Fibroblast of lung (primary cell): ENCODE results near the gene MINK1. TPM values are rescaled to one million over a fixed set of nuclear protein-coding genes. Genes with fewer than 3 reads are reported as not detected.

ENCODE experiments used
- DNase-seq, 2 donors: peaks; one replicate each; pipeline versions ENCODE4 v3.0.0 to v3.0.0-alpha.2; 2010; ENCODE audit warnings: low read depth in 2 of 2
- H2AFZ ChIP-seq: 2 replicates; pipeline ENCODE4 v1.5.1; 2012; ENCODE audit warnings: low read length, control low read depth, inconsistent platforms
- H3K27ac ChIP-seq: 2 replicates; pipeline ENCODE4 v1.5.1; 2011; ENCODE audit warnings: low read length, control low read depth; ENCODE audit not compliant: insufficient read depth
- H3K27me3 ChIP-seq: 2 replicates; pipeline ENCODE4 v1.5.1; 2011; ENCODE audit warnings: mild to moderate bottlenecking, low read length; ENCODE audit not compliant: control insufficient read depth, insufficient read depth
- H3K36me3 ChIP-seq: 2 replicates; pipeline ENCODE4 v1.5.1; 2011; ENCODE audit warnings: low read length; ENCODE audit not compliant: control insufficient read depth, insufficient read depth
- H3K4me1 ChIP-seq: 2 replicates; pipeline ENCODE4 v1.5.1; 2011; ENCODE audit warnings: low read length; ENCODE audit not compliant: control insufficient read depth, insufficient read depth; ENCODE audit errors: extremely low read depth
- H3K4me2 ChIP-seq: 2 replicates; pipeline ENCODE4 v1.5.1; 2011; ENCODE audit warnings: low read length, control low read depth; ENCODE audit not compliant: insufficient read depth; ENCODE audit errors: extremely low read depth
- H3K4me3 ChIP-seq, 4 experiments: fragments of 200-600 bp in 1 of 4; sonication (generic) in 1 of 4; replicated peaks in 1 of 4; 2 replicates each; pipeline ENCODE4 v1.5.1; 2011 to 2016; ENCODE audit warnings: low read length in 4 of 4, low read depth in 3 of 4, mild to moderate bottlenecking in 3 of 4, control low read depth in 2 of 4, inconsistent platforms in 1 of 4, mixed read lengths in 1 of 4; ENCODE audit not compliant: insufficient read depth in 1 of 4; ENCODE audit errors: control extremely low read depth in 1 of 4
- H3K79me2 ChIP-seq: 2 replicates; pipeline ENCODE4 v1.5.1; 2012; ENCODE audit warnings: mild to moderate bottlenecking, low read length, inconsistent platforms; ENCODE audit not compliant: control insufficient read depth, insufficient read depth
- H3K9ac ChIP-seq: 2 replicates; pipeline ENCODE4 v1.5.1; 2011; ENCODE audit warnings: mild to moderate bottlenecking, low read length, control low read depth; ENCODE audit not compliant: insufficient read depth
- H3K9me3 ChIP-seq: 2 replicates; pipeline ENCODE4 v1.5.1; 2012; ENCODE audit warnings: low read depth, low read length; ENCODE audit not compliant: control insufficient read depth, insufficient read depth
- H4K20me1 ChIP-seq: 2 replicates; pipeline ENCODE4 v1.5.1; 2011; ENCODE audit warnings: low read length; ENCODE audit not compliant: control insufficient read depth, insufficient read depth; ENCODE audit errors: extremely low read depth
- EZH2 ChIP-seq: IDR thresholded peaks from 2 replicates; pipeline ENCODE4 v1.5.1; 2012; ENCODE audit warnings: low read length, control low read depth, mild to moderate bottlenecking; ENCODE audit errors: missing control alignments
- polyA plus RNA-seq, 2 donors: library from polyadenylated mRNA; depleted of rRNA in 1 of 2; stranded (reverse) in 1 of 2; unstranded in 1 of 2; fragments of >200 nt; gene quantifications; 2 replicates each; pipeline ENCODE4 v1.2.1, GENCODE V29; 2011 to 2012; ENCODE audit warnings: missing spikeins in 1 of 2
- total RNA-seq: library from RNA; depleted of rRNA; stranded (reverse); fragments of >200 nt; gene quantifications from 2 replicates; pipeline ENCODE4 v1.2.1, GENCODE V29; 2014
- TF ChIP-seq, protein P1 (sequence below), 2 donors: IDR thresholded peaks in 1 of 2; conservative IDR thresholded peaks in 1 of 2; 1 replicate in 1 of 2; 2 replicates in 1 of 2; pipeline ENCODE4 v1.5.1; 2011 to 2012; ENCODE audit warnings: low read length in 2 of 2, control low read depth in 1 of 2, inconsistent platforms in 1 of 2, low read depth in 1 of 2, mild to moderate bottlenecking in 1 of 2

Gene MINK1
- total and polyA plus RNA-seq, 2 donors (not counting 1 experiment from before 2014, with no cell fraction given): 27.2 to 28.6 TPM

- H3K79me2 ChIP-seq: no peaks in the 10 kb centered on the region
- TF ChIP-seq EZH2: no peak
- TF ChIP-seq, protein P1, sequence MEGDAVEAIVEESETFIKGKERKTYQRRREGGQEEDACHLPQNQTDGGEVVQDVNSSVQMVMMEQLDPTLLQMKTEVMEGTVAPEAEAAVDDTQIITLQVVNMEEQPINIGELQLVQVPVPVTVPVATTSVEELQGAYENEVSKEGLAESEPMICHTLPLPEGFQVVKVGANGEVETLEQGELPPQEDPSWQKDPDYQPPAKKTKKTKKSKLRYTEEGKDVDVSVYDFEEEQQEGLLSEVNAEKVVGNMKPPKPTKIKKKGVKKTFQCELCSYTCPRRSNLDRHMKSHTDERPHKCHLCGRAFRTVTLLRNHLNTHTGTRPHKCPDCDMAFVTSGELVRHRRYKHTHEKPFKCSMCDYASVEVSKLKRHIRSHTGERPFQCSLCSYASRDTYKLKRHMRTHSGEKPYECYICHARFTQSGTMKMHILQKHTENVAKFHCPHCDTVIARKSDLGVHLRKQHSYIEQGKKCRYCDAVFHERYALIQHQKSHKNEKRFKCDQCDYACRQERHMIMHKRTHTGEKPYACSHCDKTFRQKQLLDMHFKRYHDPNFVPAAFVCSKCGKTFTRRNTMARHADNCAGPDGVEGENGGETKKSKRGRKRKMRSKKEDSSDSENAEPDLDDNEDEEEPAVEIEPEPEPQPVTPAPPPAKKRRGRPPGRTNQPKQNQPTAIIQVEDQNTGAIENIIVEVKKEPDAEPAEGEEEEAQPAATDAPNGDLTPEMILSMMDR (conservative IDR thresholded peaks at IDR 0.05 in 1 of 2, IDR thresholded peaks at IDR 0.05 in 1 of 2; ENCODE audit: low read depth in 1 of 2, low read length in 2 of 2): no peak
- no peak overlapping the region for H3K4me3 ChIP-seq
- H3K4me1 ChIP-seq: no peaks in the 10 kb centered on the region
- no peak overlapping the region for H2AFZ ChIP-seq
- peaks cover 35% of the 10 kb centered on the region for H3K36me3 ChIP-seq
- H3K9me3 ChIP-seq: no peaks in the 10 kb centered on the region
- H3K27me3 ChIP-seq: no peaks in the 10 kb centered on the region
- no peak for DNase-seq
- no peak overlapping the region for H3K4me2 ChIP-seq
- no peak overlapping the region for H3K9ac ChIP-seq
- H3K27ac ChIP-seq: no peak overlapping the region
- no peaks in the 10 kb centered on the region for H4K20me1 ChIP-seq
Measured at GRCh38 chr17:4886830-4887229, 53.7 kb downstream of the MINK1 start.

DNA sequence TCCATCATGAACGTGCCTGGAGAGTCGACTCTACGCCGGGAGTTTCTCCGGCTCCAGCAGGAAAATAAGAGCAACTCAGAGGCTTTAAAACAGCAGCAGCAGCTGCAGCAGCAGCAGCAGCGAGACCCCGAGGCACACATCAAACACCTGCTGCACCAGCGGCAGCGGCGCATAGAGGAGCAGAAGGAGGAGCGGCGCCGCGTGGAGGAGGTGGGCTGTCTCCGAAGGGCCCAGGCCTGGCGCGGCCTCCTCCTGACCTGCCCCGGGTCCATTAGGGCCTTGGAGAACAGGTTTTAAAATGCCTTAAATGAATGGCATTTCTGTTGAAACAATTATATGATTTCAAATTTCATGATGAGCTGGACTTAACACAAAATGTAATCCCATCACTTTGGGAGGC lies 54.4 kb downstream of the MINK1 start:
- peaks cover 38% of the 10 kb centered on the region for H3K36me3 ChIP-seq
- no peak overlapping the region for H3K4me3 ChIP-seq
- no peak for DNase-seq

DNA sequence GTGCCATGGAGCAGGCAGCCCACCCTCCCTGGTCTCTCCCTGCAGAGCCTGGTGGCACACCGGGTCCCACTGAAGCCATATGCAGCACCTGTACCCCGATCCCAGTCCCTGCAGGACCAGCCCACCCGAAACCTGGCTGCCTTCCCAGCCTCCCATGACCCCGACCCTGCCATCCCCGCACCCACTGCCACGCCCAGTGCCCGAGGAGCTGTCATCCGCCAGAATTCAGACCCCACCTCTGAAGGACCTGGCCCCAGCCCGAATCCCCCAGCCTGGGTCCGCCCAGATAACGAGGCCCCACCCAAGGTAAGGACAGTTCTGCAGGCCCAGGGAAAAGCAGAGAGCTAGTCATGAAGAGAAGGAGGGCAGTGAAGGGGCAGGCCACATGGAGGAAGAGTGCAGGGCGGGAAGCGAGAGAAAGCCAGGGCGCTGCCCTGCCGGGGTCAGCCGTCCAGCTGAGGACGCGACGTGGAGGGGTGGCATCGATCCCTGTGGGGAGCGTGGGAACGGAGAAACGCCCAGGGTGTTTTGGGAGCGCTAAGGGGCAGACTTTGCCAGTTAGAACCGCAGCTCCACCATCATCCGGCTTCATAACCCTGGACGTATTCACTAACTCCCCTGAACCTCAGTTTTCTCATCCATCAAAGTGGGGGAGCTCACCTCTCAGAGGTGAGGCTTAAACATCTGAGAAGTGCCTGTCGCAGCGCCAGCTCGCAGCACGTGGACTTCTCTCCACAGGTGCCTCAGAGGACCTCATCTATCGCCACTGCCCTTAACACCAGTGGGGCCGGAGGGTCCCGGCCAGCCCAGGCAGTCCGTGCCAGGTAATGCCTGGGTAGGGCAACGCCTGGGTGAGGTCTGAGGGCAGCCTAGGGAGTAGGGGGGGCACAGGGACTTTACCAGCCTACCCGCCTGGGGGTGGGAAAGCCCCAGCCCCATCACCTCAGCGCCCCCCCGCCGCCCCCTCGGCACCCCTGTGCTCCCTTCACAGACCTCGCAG lies 58.6 kb downstream of the MINK1 start:
- H4K20me1 ChIP-seq: no peaks in the 10 kb centered on the region
- no peaks in the 10 kb centered on the region for H3K9me3 ChIP-seq
- no peak overlapping the region for H3K4me2 ChIP-seq
- H3K79me2 ChIP-seq: no peaks in the 10 kb centered on the region
- no peak overlapping the region for H3K4me3 ChIP-seq
- no peak for DNase-seq
- H2AFZ ChIP-seq: no peak overlapping the region
- TF ChIP-seq, protein P1 (conservative IDR thresholded peaks at IDR 0.05 in 1 of 2, IDR thresholded peaks at IDR 0.05 in 1 of 2; ENCODE audit: low read depth in 1 of 2, low read length in 2 of 2): no peak
- TF ChIP-seq EZH2: no peak
- peaks cover 34% of the 10 kb centered on the region for H3K36me3 ChIP-seq
- no peak overlapping the region for H3K9ac ChIP-seq
- H3K27ac ChIP-seq: no peak overlapping the region
- no peaks in the 10 kb centered on the region for H3K27me3 ChIP-seq
- no peaks in the 10 kb centered on the region for H3K4me1 ChIP-seq

More for the DNA sequence above, 54.4 kb downstream of the MINK1 start:
- no peak for TF ChIP-seq EZH2
- TF ChIP-seq, protein P1 (conservative IDR thresholded peaks at IDR 0.05 in 1 of 2, IDR thresholded peaks at IDR 0.05 in 1 of 2; ENCODE audit: low read depth in 1 of 2, low read length in 2 of 2): no peak
- H3K4me1 ChIP-seq: no peaks in the 10 kb centered on the region
- no peaks in the 10 kb centered on the region for H3K9me3 ChIP-seq
- no peak overlapping the region for H3K27ac ChIP-seq
- no peaks in the 10 kb centered on the region for H3K27me3 ChIP-seq
- no peak overlapping the region for H2AFZ ChIP-seq
- no peaks in the 10 kb centered on the region for H4K20me1 ChIP-seq
- H3K9ac ChIP-seq: no peak overlapping the region
- no peak overlapping the region for H3K4me2 ChIP-seq
- H3K79me2 ChIP-seq: no peaks in the 10 kb centered on the region
